ENCODE data around the gene TTC8.

DNA sequence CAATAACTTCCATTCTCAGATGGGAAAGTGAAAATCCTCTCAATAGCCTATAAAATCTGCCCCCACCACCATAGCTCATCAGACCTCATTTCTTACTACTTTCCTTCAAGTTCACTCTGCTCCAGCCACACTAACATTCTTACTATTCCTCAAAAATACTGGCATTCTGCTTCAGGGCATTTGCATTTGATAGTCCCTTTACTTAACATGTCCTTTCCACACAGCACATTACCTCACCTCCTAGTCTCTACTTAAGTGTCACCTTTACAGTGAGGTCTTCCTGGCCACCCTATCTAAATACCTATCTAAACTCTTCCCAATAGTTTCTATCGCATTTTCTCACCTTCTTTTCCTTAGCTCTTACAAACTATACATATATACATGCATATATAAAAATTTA, 38.5 kb upstream of the TTC8 start:
- TF ChIP-seq, protein P1, sequence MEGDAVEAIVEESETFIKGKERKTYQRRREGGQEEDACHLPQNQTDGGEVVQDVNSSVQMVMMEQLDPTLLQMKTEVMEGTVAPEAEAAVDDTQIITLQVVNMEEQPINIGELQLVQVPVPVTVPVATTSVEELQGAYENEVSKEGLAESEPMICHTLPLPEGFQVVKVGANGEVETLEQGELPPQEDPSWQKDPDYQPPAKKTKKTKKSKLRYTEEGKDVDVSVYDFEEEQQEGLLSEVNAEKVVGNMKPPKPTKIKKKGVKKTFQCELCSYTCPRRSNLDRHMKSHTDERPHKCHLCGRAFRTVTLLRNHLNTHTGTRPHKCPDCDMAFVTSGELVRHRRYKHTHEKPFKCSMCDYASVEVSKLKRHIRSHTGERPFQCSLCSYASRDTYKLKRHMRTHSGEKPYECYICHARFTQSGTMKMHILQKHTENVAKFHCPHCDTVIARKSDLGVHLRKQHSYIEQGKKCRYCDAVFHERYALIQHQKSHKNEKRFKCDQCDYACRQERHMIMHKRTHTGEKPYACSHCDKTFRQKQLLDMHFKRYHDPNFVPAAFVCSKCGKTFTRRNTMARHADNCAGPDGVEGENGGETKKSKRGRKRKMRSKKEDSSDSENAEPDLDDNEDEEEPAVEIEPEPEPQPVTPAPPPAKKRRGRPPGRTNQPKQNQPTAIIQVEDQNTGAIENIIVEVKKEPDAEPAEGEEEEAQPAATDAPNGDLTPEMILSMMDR (conservative IDR thresholded peaks at IDR 0.05; ENCODE audit: low read depth, low read length), result no peak
- TF ChIP-seq EZH2 (IDR thresholded peaks at IDR 0.05; ENCODE audit: borderline replicate concordance, low read depth, low read length, poor library complexity, severe bottlenecking), result no peak

Data from A673 (cell line).